NB4 (cell line): ENCODE measurements around the gene USP20.

ENCODE experiments used
- MYC ChIP-seq: IDR thresholded peaks from 2 replicates; pipeline ENCODE4 v1.6.1; 2011; ENCODE audit warnings: low read depth, low read length
- POLR2A ChIP-seq: IDR thresholded peaks from 2 replicates; pipeline ENCODE4 v1.6.1; 2011; ENCODE audit warnings: mild to moderate bottlenecking; ENCODE audit not compliant: insufficient read length; ENCODE audit errors: extremely low read depth
- TF ChIP-seq, protein P1 (sequence below): IDR thresholded peaks from one replicate; pipeline ENCODE4 v1.5.1; 2012; ENCODE audit warnings: low read depth, low read length
- TF ChIP-seq, protein P2 (sequence below): IDR thresholded peaks from 2 replicates; pipeline ENCODE4 v1.6.1; 2011; ENCODE audit warnings: low read depth, low read length

GRCh38 chr9:129851821-129852220 lies 16.6 kb downstream of the USP20 start:
- TF ChIP-seq, protein P1, sequence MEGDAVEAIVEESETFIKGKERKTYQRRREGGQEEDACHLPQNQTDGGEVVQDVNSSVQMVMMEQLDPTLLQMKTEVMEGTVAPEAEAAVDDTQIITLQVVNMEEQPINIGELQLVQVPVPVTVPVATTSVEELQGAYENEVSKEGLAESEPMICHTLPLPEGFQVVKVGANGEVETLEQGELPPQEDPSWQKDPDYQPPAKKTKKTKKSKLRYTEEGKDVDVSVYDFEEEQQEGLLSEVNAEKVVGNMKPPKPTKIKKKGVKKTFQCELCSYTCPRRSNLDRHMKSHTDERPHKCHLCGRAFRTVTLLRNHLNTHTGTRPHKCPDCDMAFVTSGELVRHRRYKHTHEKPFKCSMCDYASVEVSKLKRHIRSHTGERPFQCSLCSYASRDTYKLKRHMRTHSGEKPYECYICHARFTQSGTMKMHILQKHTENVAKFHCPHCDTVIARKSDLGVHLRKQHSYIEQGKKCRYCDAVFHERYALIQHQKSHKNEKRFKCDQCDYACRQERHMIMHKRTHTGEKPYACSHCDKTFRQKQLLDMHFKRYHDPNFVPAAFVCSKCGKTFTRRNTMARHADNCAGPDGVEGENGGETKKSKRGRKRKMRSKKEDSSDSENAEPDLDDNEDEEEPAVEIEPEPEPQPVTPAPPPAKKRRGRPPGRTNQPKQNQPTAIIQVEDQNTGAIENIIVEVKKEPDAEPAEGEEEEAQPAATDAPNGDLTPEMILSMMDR, result no peak
- no peak for TF ChIP-seq POLR2A
- TF ChIP-seq, protein P2, sequence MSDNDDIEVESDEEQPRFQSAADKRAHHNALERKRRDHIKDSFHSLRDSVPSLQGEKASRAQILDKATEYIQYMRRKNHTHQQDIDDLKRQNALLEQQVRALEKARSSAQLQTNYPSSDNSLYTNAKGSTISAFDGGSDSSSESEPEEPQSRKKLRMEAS, result no peak
- TF ChIP-seq MYC, result no peak
